Glomerular visceral epithelial cell (primary cell): ENCODE results near the gene PLPP4.
A peak's percentile ranks its signal among the peaks of the same experiment; 100 is the strongest.

ENCODE experiments used
- DNase-seq: peaks from one replicate; pipeline ENCODE4 v3.0.0-alpha.2; 2016; ENCODE audit errors: extremely low spot score

PLPP4 gene

GRCh38 chr10:120456626-120457430 lies at the start of gene PLPP4:
Gene PLPP4 (plus strand): TSS chr10:120457227. CDS start chr10:120457306, 79 bp downstream.
- peak; percentile 85 for DNase-seq

DNA sequence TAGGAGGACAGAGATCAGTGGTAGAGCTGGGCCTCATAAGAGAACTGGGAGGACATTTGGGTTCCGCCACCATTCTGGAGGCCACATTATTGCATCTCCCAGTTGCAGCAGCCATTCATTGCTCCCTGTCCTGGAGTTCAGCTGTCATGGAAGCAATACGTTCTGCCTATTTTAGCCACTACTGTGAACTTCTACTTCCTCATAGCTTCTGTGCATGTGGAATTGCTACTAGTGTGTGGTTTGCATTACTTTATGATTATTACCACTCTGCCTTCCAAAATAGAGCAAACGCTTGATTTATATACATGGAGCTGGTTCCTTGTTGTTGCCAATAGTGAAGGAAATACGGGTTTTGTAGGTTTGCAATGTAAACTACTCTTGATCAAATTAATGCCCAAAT lies 47.2 kb upstream of the PLPP4 start:
- DNase-seq = no peak

DNA sequence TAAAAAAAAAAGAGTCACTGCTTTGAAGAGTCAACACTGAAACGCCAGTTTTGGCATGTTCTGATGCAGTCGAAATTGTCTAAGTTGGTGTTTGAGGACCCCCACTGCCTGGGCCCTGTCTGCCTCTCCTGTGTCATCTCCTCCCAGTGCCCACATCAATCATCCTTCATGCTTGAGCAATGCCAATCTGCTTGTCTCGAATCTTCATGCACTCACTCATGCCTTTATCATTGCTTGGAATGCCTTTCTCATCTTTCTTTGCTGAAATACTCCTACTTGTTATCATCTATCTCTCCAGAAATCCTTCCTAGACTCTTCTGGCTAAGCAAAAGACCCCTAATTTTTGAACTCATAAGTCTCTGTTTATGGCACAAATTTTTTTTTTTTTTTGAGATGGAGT lies 42.1 kb upstream of the PLPP4 start:
- DNase-seq = peak; percentile 32

GRCh38 chr10:120415709-120416330 lies 41.2 kb upstream of the PLPP4 start:
- DNase-seq = peak; percentile 88

GRCh38 chr10:120420421-120420820 lies 36.6 kb upstream of the PLPP4 start:
- DNase-seq = peak; percentile 47

- DNase-seq = peak; percentile 16
These were observed 35.8 kb upstream of the PLPP4 start for GRCh38 chr10:120421250-120421649.

GRCh38 chr10:120422457-120422856 lies 34.6 kb upstream of the PLPP4 start:
- peak; percentile 91 for DNase-seq

DNA sequence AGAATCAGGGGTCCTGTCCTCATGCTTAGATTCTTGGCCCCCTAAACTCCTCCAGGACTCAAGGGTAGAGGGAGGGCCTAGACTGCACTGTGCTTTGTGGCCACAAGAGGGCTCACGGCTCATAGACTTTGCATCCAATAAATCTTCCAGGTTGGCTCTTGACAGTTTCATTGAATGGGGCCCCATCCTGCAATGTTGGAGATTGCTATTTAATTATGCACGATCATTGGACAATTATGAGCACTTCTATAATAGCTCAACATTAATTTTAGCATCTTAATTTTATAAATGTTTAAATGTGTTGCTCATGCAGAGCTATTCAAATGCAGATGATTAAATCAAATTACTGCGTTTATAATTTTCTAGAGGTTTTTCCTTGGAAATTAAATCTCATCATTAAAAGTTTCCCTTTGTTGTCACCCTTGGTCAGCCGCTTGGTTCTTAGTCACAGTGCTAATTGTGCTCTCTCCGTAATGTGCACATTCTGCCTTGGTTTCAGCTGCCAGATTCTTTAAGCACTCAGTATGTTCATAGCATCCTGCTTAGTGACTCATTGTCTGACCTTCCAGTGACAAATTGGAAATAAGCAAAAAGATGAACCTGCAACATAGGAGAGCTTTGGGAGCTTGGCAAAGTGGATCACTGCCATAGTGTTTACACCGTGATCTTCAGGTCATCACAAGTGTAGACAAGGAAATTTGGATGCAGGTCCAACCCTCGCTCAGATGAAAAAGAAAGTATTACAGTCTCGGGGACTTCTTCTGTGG lies 33.4 kb upstream of the PLPP4 start:
- peak; percentile 76 for DNase-seq

GRCh38 chr10:120424198-120424464 lies 32.9 kb upstream of the PLPP4 start:
- DNase-seq = no peak

DNA sequence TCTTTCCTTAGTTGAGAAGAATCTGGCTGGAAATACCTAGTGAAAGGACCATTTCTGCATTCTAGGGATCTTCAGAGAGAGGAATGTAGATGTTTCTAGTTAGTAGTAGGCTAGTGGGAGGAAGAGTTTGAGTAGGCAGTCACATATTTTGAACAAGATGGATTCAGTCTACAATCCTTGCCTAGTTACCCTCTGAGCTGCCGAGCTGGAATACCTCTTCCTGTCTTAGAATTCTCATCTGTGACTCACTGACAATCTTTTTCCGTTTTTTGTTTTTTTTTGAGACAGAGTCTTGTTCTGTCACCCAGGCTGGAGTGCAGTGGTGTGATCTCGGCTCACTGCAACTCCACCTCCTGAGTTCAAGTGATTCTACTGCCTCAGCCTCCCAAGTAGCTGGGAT lies 30.7 kb upstream of the PLPP4 start:
- DNase-seq = no peak

DNA sequence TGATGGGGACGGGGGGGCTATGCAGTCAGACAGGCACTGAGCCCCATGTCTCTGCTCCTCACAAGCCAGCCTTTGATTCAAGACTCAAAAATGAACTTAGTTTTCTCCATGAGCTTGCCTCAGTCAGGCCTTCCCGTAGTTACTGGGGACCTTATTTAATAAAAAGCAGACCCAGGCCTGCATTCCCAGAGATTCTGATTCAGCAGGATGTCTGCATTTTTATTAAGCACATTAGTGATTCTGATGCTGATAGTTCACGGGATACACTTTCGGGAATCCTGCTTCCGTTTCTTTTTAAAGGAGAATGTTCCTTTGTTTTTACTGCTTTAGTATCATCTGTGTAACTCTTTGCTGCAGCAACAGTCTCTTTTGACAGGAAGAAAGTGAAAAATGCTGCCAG lies 28.3 kb upstream of the PLPP4 start:
- no peak for DNase-seq

GRCh38 chr10:120429395-120429794 lies 27.6 kb upstream of the PLPP4 start:
- DNase-seq = no peak

GRCh38 chr10:120431251-120431651 lies 25.8 kb upstream of the PLPP4 start:
- DNase-seq = no peak

- no peak for DNase-seq
These were observed 24.8 kb upstream of the PLPP4 start for GRCh38 chr10:120432209-120432608.

- no peak for DNase-seq
These were observed 23.9 kb upstream of the PLPP4 start for GRCh38 chr10:120433141-120433540.

DNA sequence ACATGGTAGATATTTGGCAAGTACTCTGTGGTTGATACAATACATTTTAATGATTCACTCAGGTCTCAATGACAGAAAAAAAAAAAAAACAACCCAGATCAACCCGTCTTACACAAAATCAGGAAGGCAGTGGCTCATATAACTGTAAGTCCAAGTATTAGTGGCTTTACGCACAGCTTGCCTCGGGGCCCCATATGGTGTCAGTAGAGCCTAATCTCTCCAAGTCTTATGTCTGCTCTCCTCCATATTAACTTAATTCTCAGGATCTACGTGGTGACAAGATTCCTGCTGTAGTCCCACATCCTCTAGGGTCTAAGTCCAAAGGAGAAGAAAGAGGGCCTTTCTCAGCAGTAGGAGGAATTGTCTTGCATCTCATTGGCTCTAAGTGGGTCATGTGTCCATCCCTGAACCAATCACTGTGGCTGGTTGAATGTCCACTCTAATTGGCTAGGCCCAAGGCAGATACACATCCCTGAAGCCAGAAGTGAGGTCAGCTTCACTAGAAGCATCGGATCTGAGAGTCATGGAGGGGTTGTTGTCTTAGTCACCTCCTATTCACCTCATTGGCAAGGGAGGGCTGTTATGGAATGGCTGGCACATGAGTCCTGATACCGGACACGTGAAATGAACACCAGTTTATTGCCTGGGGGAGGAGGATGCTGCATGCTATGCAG lies 20.5 kb upstream of the PLPP4 start:
- DNase-seq = no peak

GRCh38 chr10:120437541-120437940 lies 19.5 kb upstream of the PLPP4 start:
- DNase-seq = no peak

- DNase-seq = no peak
These were observed 5.1 kb upstream of the PLPP4 start for GRCh38 chr10:120451968-120452367.

DNA sequence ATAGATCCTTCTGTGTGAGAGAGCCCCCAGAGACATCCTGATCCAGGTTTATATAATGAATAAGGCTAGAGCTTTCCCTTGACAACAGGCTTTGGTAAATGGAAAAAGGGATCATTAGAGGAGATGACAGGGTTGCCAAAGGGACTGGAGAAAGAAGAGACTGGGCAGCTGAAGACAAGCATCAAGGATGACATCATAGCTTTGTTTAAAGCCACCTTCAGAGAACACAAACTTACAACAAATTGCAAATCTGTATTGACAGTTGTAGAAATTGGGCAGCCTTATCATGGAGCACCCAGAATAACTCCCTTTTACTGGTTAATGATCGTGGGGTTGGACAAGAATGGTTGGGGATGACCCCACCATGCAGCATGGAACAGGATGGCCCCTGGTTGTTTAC lies 3.7 kb upstream of the PLPP4 start:
- no peak for DNase-seq

DNA sequence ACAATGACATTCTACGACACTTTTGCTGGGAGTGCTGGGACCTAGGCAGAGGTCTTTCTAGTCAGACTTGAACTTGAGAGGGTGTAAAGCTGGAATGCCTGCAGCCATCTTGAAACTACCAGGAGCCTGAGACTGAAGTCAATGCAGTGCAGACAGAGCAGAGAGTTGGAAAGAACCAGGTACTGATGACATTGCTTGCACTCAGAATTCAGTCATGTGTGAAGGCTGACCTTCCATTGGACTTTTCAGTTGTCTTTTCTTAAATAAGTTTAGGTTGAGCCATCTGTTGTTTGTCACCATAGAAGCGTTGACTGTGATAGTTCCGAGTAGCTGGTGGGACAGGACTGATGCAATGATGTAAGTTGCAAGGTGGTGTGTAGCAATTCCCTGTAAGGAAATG lies 3.1 kb upstream of the PLPP4 start:
- no peak for DNase-seq

- no peak for DNase-seq
These were observed 2.0 kb upstream of the PLPP4 start for GRCh38 chr10:120455004-120455403.

DNA sequence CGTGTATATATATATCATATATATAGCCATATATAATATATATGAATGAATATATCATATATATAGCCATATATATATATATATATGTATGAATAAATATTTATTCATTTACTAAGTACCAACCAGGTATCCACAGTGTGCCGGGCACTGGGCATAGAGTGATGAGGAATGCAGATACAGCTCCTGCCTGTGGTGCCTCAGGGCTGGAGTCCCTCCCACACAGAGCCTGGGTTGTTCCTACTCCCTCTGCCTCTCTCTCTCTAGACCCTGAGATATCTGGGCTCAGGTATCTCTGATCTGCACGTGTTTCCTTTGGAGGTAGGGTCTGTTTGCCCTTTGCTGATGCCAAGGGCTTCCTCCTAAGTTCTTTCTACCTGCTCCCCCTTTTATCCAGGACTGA lies 1.4 kb upstream of the PLPP4 start:
- no peak for DNase-seq
